B cell (primary cell): ENCODE measurements around the gene SMCO2. TPM values are rescaled to one million over a fixed set of nuclear protein-coding genes. Genes with fewer than 3 reads are reported as not detected.

Experiments
- ATAC-seq: fragments of 200-7000 bp; cut with Tn5 transposase; one replicate; pipeline ENCODE4 v1.10.0; 2021; ENCODE audit warnings: low read depth, mild to moderate bottlenecking, moderate number of reproducible peaks, moderate library complexity
- CTCF ChIA-PET: fragments of 350-600 bp; sonication (Branson Sonifier 250); formaldehyde crosslinking; loops from one replicate; lab custom pipeline; 2021; ENCODE audit warnings: antibody characterized with exemption, inconsistent platforms; lab: Charles Lee
- POLR2A ChIA-PET: fragments of 350-600 bp; sonication (Branson Sonifier 250); formaldehyde crosslinking; loops from one replicate; lab custom pipeline; 2021; ENCODE audit warnings: antibody characterized with exemption; lab: Charles Lee
- DNase-seq: peaks from one replicate; pipeline ENCODE4 v3.0.0; 2013
- H2AFZ ChIP-seq: 2 replicates; pipeline ENCODE4 v1.6.1; 2012; ENCODE audit warnings: mild to moderate bottlenecking, low read depth, low read length; ENCODE audit not compliant: insufficient read depth, poor library complexity, severe bottlenecking
- H3K27ac ChIP-seq, 2 donors: 1 replicate in 1 of 2; 2 replicates in 1 of 2; pipeline ENCODE4 v1.5.1; 2012 to 2013; ENCODE audit warnings: low read length in 2 of 2, mild to moderate bottlenecking in 2 of 2, moderate library complexity in 1 of 2
- H3K27me3 ChIP-seq, 4 experiments: fragments of 200-600 bp in 1 of 4; sonication (generic) in 1 of 4; replicated peaks in 1 of 4; 1 replicate in 2 of 4; 2 replicates in 2 of 4; pipeline versions ENCODE4 v1.6.1 to v1.7.0; 2013 to 2016; ENCODE audit warnings: low read length in 3 of 4, mild to moderate bottlenecking in 2 of 4, mixed read lengths in 1 of 4, moderate library complexity in 1 of 4; ENCODE audit not compliant: insufficient read depth in 4 of 4, control insufficient read depth in 3 of 4; ENCODE audit errors: control extremely low read depth in 1 of 4
- H3K36me3 ChIP-seq, 2 experiments: replicated peaks in 1 of 2; 1 replicate in 1 of 2; 2 replicates in 1 of 2; pipeline versions ENCODE4 v1.6.1 to v1.7.1; 2013; ENCODE audit warnings: low read length in 1 of 2; ENCODE audit not compliant: insufficient read depth in 2 of 2, control insufficient read depth in 1 of 2; ENCODE audit errors: control extremely low read depth in 1 of 2, extremely low read depth in 1 of 2
- H3K4me1 ChIP-seq, 2 donors: fragments of 200-600 bp in 1 of 2; sonication (generic) in 1 of 2; 1 replicate in 1 of 2; 2 replicates in 1 of 2; pipeline versions ENCODE4 v1.5.1 to v1.6.1; 2013 to 2017; ENCODE audit warnings: low read length in 2 of 2; ENCODE audit not compliant: control insufficient read depth in 2 of 2, insufficient read depth in 2 of 2
- H3K4me2 ChIP-seq: replicated peaks from 2 replicates; pipeline ENCODE3; 2012; ENCODE audit warnings: mild to moderate bottlenecking, low read depth, low read length; ENCODE audit not compliant: poor library complexity, severe bottlenecking
- H3K4me3 ChIP-seq, 5 experiments: fragments of 200-600 bp in 1 of 5; sonication (generic) in 1 of 5; 1 replicate in 3 of 5; 2 replicates in 2 of 5; pipeline versions ENCODE4 v1.5.1 to v1.7.0; 2011 to 2016; ENCODE audit warnings: low read length in 4 of 5, mild to moderate bottlenecking in 4 of 5, low read depth in 2 of 5, control low read depth in 1 of 5, moderate library complexity in 1 of 5; ENCODE audit not compliant: insufficient read depth in 1 of 5; ENCODE audit errors: control extremely low read depth in 1 of 5, extremely low read depth in 1 of 5
- H3K79me2 ChIP-seq: fragments of 200-600 bp; sonication (generic); one replicate; pipeline ENCODE4 v1.6.0; 2016; ENCODE audit warnings: low read length; ENCODE audit not compliant: control insufficient read depth, insufficient read depth
- H3K9ac ChIP-seq: fragments of 200-600 bp; sonication (generic); 2 replicates; pipeline ENCODE4 v1.6.1; 2017; ENCODE audit warnings: mild to moderate bottlenecking, low read length, moderate library complexity
- H3K9me3 ChIP-seq, 3 donors: one replicate each; pipeline versions ENCODE4 v1.6.1 to v1.7.1; 2013; ENCODE audit warnings: low read length in 2 of 3; ENCODE audit not compliant: control insufficient read depth in 2 of 3, insufficient read depth in 1 of 3; ENCODE audit errors: control extremely low read depth in 1 of 3
- H4K20me1 ChIP-seq: 2 replicates; pipeline ENCODE4 v1.6.0; 2012; ENCODE audit warnings: mild to moderate bottlenecking, low read length; ENCODE audit not compliant: insufficient read depth, control insufficient read depth, poor library complexity, severe bottlenecking
- H3K27ac Mint-ChIP-seq: one replicate; pipeline ENCODE4 v1.8.0; 2021; ENCODE audit warnings: mixed read lengths
- H3K27me3 Mint-ChIP-seq: one replicate; pipeline ENCODE4 v1.8.0; 2021; ENCODE audit warnings: mixed read lengths
- H3K4me1 Mint-ChIP-seq: one replicate; pipeline ENCODE4 v1.8.0; 2021; ENCODE audit warnings: mixed read lengths
- H3K4me3 Mint-ChIP-seq: one replicate; pipeline ENCODE4 v1.8.0; 2021; ENCODE audit warnings: mixed read lengths
- H3K9me3 Mint-ChIP-seq: one replicate; pipeline ENCODE4 v1.8.0; 2022; ENCODE audit warnings: mixed read lengths; ENCODE audit not compliant: insufficient read depth
- EZH2 ChIP-seq: IDR thresholded peaks from 2 replicates; pipeline ENCODE4 v1.6.1; 2012; ENCODE audit warnings: borderline replicate concordance, low read depth, mild to moderate bottlenecking, moderate library complexity, low read length; ENCODE audit not compliant: insufficient read depth, poor library complexity, severe bottlenecking
- WGBS: methylation state at CpG from one replicate; pipeline ENCODE4 v1.1.5; 2013; ENCODE audit warnings: missing lambda C conversion rate; ENCODE audit not compliant: insufficient coverage; 5-methylcytosine and 5-hydroxymethylcytosine counted together
- intact Hi-C: fragments of 100-400 bp; cut with micrococcal nuclease; formaldehyde crosslinking; loops from one replicate; pipeline ENCODE4 v1.10.0; 2022
- polyA plus RNA-seq: library from polyadenylated mRNA; depleted of rRNA; stranded (reverse); fragments of >200 nt; gene quantifications from 2 replicates; pipeline ENCODE4 v1.2.3, GENCODE V29; 2012
- total RNA-seq, 2 donors: library from RNA; stranded (reverse); fragments of 120-200 nt in 1 of 2; gene quantifications; 1 replicate in 1 of 2; 2 replicates in 1 of 2; pipeline versions ENCODE4 v1.2.3 to v1.2.4, GENCODE V29; 2013 to 2022
- TF ChIP-seq, protein P1 (sequence below): fragments of 200-600 bp; IDR thresholded peaks from one replicate; pipeline ENCODE4 v1.8.0; 2022; ENCODE audit warnings: antibody characterized with exemption, mild to moderate bottlenecking

Gene SMCO2
- total and polyA plus RNA-seq, 2 donors (not counting 1 experiment from before 2014, with no cell fraction given) = 0.15 TPM; not detected in 1

DNA sequence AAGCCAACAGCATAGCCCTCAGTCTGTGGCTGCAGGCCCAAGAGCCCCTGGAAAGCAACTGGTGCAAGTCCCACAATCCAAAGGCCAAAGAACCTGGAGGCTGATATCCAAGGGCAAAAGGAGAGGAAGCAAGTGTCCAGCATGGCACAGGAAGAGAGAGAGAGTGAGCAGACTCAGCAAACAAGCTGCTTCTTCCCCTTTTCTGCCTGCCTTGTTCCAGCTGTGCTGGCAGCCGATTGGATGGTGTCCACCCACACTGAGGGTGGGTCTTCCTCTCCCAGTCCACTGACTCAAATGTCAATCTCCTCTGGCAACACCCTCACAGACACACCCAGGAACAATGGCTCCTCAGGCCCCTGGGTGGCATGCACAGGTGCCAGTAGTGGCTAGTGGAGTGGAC, 33.5 kb downstream of the SMCO2 start:
- Histone ChIP-seq H3K9me3 (peaks cover 5 to 26% (median 19%) of the 10 kb centered on the region in 3 donors), H2AFZ (no peak overlapping the region), H3K27ac (no peak overlapping the region), H3K4me1 (no peaks in the 10 kb centered on the region), H3K4me2 (no peak overlapping the region), H3K27me3 (no peaks in the 10 kb centered on the region), H3K4me3 (no peak overlapping the region), H4K20me1 (no peaks in the 10 kb centered on the region), H3K79me2 (no peaks in the 10 kb centered on the region), H3K9ac (no peak overlapping the region), H3K36me3 (no peaks in the 10 kb centered on the region)
- WGBS = 57% methylated on average over 1 of the region's 1 CpG
- H3K27ac Mint-ChIP-seq = no peak overlapping the region
- no peaks in the 10 kb centered on the region for H3K27me3 Mint-ChIP-seq
- POLR2A ChIA-PET = no interaction called here
- intact Hi-C loops = no loop called here
- H3K9me3 Mint-ChIP-seq = peaks cover 17% of the 10 kb centered on the region
- CTCF ChIA-PET = no interaction called here
- no peak overlapping the region for H3K4me3 Mint-ChIP-seq
- TF ChIP-seq, protein P1, sequence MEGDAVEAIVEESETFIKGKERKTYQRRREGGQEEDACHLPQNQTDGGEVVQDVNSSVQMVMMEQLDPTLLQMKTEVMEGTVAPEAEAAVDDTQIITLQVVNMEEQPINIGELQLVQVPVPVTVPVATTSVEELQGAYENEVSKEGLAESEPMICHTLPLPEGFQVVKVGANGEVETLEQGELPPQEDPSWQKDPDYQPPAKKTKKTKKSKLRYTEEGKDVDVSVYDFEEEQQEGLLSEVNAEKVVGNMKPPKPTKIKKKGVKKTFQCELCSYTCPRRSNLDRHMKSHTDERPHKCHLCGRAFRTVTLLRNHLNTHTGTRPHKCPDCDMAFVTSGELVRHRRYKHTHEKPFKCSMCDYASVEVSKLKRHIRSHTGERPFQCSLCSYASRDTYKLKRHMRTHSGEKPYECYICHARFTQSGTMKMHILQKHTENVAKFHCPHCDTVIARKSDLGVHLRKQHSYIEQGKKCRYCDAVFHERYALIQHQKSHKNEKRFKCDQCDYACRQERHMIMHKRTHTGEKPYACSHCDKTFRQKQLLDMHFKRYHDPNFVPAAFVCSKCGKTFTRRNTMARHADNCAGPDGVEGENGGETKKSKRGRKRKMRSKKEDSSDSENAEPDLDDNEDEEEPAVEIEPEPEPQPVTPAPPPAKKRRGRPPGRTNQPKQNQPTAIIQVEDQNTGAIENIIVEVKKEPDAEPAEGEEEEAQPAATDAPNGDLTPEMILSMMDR = no peak
- TF ChIP-seq EZH2 = no peak
- DNase-seq = no peak
- no peaks in the 10 kb centered on the region for H3K4me1 Mint-ChIP-seq
- no peak for ATAC-seq

DNA sequence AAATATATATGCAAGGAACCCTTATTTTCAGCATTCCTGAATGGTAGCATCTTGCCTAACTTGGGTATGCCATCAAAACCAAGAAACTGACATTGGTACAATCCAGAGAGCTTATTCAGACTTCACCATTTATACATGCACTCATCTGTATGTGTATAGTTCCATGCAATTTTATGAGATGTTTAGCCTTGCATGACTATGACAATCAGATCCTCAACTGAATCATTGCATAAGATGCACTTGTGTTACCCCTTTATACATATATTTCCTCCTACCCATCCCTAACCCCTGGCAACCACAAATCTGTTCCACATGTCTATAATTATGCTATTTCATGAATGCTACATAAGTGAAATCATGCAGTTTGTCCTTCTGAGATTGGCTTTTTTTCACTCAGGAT, 40.4 kb downstream of the SMCO2 start:
- POLR2A ChIA-PET = no interaction called here
- H3K27me3 ChIP-seq = no peaks in the 10 kb centered on the region
- Mint-ChIP-seq H3K4me3 (no peak overlapping the region), H3K9me3 (no peaks in the 10 kb centered on the region), H3K4me1 (no peaks in the 10 kb centered on the region), H3K27me3 (peaks cover 4% of the 10 kb centered on the region), H3K27ac (no peak overlapping the region)
- no peak overlapping the region for H3K9ac ChIP-seq
- H3K4me1 ChIP-seq = no peaks in the 10 kb centered on the region
- H3K36me3 ChIP-seq = no peaks in the 10 kb centered on the region
- intact Hi-C loops = no loop called here
- no peaks in the 10 kb centered on the region for H3K79me2 ChIP-seq
- ATAC-seq = no peak
- H2AFZ ChIP-seq = no peak overlapping the region
- no peaks in the 10 kb centered on the region for H3K9me3 ChIP-seq
- no peak overlapping the region for H3K4me2 ChIP-seq
- CTCF ChIA-PET = no interaction called here
- TF ChIP-seq, protein P1 = no peak
- no peak for TF ChIP-seq EZH2
- H3K27ac ChIP-seq = no peak overlapping the region
- no peaks in the 10 kb centered on the region for H4K20me1 ChIP-seq
- DNase-seq = no peak
- H3K4me3 ChIP-seq = no peak overlapping the region
